ENCODE data around the gene HEMK1.

The HEMK1 gene, protein sequence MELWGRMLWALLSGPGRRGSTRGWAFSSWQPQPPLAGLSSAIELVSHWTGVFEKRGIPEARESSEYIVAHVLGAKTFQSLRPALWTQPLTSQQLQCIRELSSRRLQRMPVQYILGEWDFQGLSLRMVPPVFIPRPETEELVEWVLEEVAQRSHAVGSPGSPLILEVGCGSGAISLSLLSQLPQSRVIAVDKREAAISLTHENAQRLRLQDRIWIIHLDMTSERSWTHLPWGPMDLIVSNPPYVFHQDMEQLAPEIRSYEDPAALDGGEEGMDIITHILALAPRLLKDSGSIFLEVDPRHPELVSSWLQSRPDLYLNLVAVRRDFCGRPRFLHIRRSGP

DNA sequence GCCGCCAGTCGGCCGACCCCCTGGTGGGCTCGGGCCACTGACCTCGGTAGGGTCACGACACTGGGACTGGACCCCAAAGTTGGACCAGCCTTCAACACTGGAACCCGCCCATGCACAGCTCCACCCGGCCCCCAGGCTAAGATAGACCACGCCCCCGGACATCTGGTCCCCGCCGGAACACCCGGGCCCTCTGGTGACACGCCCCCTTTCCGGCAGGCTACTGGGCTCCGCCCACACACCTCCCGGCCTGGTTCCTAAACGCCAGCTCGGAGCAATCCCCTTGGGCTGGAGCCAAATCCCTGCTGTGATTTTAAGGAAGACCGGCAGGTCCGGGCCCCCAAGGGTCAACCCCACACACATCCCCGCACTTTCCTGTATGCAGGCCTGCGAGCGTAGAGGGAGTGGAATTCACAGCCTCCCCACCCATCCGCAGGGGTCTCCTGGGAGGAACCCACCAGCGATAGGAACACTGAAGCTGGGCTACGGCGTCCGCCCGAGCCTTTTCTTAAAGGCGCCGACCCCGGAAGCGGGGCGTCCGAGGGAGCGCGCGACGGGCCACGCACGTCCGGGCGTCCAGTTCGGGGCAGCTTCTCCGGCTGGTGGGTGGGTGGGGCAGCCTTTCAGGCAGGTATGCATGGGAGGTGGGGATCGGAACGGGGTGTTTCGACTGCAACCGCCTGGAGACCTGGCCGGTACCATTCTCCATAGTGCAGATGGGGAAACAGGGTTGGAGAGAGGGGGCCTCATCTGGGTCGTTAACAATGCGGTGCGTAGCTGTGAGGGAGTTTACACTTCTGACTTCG, at the start of gene HEMK1:
HEMK1 (plus strand) TSS at position 576 of the 803 bp plus-strand sequence. CDS start 1,583 bp downstream, outside the sequence.
- peak; percentile 93 for DNase-seq (ENCODE audit: low read depth)

DNA sequence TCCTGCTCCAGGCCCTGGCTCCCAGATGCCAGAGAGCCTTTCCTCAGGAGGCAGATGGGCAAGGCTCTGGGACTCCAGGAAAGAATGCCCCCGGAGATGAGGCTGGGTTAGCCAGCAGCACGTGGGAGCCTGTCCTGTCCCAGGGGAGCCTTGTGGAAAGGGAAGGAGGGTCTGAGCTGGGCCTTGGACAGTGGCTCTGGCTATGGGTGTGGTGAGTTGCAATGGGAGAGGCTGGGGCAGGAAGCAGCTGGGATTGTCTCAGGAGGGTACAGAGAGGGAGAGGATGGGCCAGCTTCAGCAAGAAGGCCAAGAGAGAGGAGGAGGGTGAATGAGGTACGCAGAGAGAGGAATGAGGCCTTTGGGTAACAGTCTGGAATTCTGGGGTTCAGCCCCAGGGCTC, 48.5 kb upstream of the HEMK1 start:
- DNase-seq (ENCODE audit: low read depth): no peak

DNA sequence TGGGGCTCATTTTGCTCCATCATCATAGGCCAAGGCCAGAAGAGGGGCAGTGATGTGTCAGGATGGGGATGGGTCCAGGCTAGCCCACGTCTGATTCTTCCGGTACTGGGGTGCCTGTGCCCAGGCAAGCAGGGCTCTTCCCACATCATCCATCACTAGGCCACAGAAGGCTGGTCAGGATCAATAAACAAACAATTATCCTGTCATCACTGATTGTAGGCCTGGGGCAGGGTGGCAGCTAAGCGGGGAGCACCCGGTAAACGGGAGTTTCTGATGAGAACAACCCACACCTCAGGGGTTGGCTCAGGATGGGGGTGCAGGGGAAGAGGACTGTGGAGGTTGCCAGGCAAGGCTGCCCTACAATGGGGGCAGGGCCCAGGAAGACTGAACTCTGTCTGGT, 47.8 kb upstream of the HEMK1 start:
- DNase-seq (ENCODE audit: low read depth): no peak

DNA sequence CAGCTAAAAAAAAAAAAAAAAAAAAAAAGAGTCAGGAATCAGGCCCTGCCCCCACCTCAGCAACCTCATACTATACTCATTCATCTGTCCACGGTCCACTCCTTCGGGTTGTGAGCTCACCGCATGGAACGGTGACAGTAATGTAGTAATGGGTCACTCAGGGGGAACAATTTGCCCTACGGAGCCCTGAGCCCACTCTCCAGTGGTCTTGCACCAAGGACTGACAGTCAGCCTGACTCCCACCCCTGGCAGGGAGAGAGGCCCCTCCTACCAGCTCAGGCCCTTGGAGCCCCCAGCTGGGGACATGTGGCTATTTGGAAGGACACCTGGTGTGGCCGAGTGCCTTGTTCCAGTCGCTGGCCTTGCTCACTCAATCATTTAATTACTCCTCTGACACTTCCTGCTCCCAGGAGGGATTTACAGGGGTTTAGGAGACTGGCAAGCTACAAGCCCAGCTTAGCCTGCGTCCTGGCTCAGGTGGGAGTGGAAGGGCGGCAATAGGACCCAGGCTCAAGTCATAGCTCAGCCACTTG, 46.0 kb upstream of the HEMK1 start:
- no peak for DNase-seq (ENCODE audit: low read depth)

DNA sequence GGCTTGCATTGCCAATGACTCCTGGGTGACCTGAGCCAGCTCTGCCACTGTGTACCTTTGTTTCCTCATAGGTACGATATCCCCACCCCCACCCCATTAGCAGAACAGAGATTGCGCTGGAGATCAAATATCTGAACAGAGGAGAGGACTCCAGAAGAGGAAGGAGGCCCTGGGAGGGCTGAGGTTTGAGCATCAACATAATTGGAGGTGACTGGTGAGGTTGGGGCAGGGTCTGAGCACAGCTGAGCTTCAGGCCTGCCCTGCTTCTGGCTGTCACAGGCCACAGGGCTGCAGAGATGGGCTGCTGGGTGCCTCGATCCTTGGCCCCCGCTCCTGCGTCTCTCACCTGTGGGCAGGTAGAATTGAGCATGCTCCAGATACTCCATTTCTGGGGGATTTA, 44.6 kb upstream of the HEMK1 start:
- DNase-seq (ENCODE audit: low read depth): no peak

DNA sequence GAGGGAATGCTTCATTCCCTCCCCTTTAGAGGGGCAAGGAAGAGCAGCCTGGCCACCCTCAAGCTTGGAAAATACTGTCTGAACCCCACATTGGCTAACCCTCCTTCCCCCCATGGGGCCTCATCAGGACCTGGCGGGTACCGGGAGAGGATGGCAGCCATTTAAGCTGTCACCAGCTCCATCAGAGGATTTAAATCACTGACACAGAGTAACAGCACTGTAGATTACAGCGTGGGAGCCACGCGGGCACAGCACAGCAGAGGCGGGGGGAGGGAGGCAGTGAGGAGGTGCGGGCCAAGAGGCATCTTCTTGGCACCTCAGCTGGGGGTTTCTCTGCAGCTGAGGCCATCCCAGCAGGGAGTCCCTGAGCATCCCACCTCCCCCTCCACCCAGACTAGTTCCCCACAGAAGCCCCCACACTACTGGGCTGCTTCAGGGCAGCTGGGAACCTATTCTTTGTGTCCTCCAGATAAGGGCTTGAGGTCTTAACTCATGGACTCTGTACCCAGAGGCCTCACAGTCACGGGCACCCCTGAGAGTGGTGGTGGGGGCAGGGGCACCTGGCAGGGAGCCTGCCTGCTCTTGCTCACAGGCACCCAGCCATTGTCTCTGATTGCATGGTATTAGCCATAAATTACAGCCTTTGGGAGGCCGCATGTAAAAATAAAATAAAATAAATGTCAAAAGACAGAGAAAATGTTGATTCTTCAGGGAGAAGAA, 44.0 kb upstream of the HEMK1 start:
- no peak for DNase-seq (ENCODE audit: low read depth)

DNA sequence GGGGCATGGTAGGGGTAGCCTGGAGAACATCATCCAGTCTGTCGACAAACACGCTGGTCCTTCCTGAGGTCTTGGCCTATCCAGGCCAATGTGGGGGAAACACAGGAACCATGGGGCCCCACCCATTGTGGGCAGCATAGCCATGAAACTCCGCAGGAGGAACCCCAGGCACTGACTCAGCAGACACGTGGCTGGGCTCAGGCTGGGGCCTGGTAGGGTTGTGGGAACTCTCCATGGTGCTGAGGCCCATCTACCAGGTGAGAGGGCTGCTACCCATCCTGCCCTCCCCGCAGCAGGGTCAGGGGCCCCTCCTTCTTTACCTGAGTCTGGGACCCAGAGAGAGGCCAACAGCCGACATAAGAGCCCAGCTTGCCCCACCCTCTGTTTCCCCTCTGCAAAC, 43.3 kb upstream of the HEMK1 start:
- DNase-seq (ENCODE audit: low read depth): no peak

DNA sequence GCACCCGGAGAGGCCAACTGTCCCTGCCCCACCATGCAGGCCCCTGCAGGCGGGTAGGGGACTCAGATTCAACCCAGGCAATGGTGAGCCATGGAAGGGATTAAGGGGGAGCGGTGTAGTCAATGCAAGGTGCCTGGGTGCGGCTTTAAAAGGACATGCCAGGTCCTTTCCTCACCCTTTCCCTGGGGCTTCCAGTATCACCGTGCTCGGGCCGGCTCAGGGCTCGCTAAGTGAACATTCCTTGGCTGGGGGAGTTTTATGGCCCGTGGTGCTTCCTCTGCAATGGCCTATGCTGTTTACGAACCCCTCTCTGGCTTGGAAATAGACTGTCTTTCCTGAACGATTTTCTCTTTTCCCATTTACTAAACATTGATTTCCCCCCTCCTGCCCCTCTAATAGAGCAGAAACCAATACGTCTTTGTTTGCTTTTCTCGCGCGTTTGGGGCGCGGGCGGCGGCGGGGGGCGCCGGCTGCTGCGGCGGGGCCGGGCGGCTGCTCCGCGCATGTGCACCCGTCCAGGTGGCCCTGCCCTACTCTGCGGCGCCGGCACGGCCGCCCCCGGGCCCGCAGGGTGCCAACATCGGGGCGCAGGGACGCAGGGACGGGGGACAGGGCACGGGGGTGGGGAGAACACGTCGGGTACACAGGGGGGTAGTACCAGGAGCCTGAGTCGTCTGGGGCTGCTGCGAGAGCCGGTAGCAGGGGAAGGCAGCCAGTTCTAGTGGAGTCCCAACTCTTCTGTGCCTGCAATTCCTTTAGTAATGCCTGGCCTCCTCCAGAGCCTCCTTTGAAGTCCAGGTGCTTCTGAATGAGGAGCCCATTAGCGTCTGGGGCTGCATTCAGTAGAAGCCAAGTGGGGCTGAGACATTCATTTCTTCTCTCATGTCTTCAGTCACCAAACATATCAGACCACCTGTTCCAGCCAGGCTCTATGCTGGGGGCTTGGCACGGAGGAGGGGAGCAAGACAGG, 39.0 kb upstream of the HEMK1 start:
- no peak for DNase-seq (ENCODE audit: low read depth)

DNA sequence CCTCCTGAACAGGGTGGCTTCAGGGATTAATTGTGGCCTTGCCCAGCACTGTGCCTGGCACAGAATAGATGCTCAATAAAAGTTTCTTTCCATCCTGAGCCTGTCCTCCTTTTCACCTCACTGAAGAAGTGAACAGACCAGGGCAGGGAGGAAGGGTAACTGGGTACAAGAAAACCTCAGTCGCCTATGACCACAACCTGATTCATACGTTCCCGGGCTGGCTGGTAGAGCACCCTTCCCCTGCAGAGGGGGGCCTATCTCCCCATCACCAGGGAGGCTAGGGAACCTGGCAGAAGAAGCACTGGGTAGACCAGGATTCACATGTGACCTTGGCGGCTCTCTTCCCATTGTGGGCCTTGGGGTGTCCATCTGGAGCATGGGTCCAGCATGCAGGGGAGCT, 38.1 kb upstream of the HEMK1 start:
- no peak for DNase-seq (ENCODE audit: low read depth)

DNA sequence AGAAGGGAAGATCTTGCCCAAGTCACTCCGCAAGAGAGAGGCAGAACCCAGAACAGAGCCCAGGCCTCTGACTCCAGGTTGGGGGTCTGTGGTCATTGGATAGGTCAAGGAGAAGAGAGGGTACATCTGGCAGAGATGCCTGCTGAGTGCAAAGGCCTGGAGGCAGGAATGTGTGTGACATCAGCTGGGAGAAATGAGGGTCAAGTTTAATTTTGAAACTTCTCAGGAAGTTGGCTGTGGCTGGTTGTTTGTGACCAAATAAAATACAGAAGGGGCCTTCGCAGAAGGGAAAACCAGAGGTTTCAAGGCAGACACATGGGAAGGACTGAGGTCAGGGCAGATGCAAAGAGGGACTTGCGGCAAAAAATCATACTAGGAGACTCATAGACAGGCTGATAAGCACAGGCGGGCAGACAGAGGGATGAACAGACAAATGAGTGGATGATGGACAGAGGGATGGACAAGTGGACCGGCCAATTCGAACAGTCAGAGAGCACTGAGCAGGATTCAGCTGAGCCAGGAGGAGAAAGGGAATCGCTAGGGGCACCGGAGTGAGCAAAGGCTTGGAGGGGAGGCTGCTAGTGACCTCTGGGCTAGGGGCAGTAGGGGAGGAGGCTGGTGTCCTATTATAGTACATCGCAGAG, 37.1 kb upstream of the HEMK1 start:
- DNase-seq (ENCODE audit: low read depth): no peak

DNA sequence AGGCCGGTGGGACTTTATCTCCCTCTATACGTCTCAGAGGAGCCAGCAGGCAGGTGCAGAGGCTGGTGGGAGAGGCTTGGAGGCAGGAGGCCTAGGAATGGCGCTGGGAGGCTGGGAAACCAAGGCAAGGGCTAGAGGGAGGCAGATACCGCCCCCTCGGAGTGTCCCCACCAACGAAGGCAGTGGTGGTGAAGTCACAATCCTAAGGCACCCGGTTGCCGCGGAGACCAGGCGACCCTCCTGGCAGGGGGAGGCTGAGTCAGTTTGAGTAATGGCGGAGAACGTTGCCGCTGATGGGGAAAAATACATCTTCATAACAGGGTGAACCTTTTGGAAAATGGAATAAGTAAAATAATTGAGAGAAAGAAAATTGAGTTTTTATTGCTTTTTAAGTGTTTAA, 36.0 kb upstream of the HEMK1 start:
- no peak for DNase-seq (ENCODE audit: low read depth)

DNA sequence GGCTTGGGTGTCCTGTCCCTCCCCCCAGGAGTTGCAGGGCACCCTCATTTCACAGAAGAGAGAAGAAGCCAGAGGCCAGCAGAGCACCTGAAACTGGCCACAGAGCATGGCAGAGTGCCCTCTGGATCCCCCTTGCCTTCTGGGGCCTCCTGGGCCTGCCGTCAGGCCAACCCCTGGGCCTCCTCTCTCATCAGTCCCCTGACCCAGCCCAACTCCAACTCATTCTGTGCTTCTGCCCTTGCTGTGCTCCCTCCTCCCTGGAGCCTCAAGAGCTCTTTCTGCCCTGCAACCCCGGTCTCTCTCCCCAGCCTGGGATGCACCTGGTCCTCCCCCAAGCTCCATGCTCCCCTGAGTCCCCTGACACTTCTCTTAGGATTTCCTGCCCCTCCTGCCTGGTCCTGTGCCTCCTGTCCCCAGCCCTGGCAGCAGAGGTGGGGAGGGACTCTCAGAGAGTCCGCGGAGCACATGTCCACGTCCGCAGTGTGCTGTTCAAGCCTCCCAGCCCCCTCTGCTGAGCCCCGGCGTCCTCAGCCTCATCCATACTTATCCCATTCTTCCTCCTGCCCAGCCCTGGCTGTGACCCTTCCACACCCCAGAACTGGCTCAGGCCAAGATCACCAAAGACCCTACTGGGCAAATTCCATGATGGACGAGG, 35.4 kb upstream of the HEMK1 start:
- DNase-seq (ENCODE audit: low read depth): no peak

DNA sequence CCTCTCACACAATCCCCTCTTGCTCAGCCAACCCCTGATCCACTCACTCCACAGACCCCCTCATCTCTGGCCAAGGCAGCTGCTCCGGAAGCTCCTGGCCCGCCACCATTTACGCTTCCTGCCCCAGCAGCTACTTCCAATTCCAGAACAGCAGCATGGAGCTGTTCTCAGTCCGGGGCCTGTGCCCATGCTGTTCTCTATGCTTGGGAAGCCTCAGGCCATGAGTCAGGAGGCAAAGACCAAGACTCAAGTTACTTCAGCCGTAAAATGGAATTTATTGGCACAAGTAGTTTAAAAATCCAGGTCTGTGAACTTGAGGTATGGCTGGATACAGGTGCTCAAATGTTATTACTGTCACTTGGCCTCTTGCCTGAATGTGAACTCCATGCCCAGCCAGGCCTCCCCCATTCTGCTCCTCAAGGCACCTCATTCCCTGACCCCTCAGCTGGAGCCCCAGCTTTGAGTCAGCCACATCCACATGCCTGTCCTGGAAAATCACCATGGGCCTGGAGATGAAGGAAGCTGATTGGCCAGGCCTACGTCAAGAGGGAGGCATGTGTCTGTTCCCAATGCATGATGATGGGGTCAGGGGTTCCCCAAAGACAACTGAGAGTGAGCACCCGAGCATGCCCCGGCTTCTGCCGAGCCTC, 34.5 kb upstream of the HEMK1 start:
- DNase-seq (ENCODE audit: low read depth): no peak

DNA sequence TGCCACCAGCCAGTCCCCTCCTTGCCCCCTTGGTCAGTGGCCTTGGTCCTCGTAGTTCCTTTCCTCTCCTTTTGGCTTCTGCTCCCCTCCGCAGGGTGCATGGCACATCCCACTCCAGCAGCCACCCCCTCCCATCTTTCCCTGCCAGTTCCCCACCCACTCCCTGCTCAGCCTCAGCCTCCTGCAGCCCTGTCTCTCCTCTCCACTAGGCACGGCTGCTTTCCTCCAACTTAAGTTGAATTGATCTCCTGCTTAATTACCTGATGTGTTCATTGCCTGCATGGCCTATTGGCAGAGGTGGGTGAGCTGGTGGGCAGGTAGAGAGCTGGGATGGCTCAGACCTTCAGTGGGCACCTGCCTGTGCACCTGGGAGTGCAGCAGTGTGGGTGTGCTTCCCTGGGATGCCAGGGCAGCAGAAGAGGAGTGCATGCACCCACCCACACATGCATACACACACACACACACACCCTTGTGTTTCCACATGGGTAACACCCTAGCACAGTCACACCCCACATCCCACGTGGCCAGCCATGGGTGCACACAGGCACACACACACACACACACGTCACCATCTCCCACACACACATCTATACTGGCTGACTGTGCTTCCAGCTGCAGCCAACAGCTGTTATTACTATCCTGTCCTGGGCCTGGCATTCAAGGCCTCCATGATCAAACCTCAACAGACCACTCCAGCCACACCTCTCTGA, 32.7 kb upstream of the HEMK1 start:
- DNase-seq (ENCODE audit: low read depth): no peak

DNA sequence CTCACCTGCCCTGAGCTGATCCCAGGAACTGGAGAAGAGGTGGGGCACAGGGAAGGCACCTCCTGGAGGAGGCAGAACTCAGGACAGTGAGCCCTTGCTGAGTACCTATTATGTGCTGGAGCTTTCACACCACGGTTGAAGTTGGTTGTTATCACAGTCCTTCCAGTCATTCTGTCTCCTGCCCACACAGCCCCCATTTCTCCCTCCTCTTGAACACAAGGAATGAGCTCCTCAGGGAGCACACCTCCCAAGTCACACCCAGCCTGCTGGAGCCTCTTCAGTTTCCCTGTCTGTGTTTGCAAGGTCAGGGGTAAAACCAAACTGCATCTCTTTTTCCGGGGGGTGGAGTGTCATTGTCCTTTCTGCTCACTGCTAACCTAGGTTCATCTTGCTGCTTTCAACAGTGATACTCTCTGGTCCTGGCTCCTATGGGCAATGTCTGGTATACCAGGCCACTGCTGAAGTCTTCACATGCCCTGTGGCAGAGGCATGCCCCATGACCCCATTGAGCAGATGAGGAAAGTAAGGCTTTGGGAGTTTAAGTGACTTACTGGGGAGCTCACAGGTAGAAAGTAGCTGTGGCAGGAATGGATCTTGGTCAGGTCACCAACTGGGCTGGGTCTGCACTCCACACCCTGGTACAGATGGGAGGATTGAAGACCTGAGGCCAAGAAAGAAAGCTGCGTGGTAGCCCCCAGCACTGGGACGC, 31.7 kb upstream of the HEMK1 start:
- no peak for DNase-seq (ENCODE audit: low read depth)

DNA sequence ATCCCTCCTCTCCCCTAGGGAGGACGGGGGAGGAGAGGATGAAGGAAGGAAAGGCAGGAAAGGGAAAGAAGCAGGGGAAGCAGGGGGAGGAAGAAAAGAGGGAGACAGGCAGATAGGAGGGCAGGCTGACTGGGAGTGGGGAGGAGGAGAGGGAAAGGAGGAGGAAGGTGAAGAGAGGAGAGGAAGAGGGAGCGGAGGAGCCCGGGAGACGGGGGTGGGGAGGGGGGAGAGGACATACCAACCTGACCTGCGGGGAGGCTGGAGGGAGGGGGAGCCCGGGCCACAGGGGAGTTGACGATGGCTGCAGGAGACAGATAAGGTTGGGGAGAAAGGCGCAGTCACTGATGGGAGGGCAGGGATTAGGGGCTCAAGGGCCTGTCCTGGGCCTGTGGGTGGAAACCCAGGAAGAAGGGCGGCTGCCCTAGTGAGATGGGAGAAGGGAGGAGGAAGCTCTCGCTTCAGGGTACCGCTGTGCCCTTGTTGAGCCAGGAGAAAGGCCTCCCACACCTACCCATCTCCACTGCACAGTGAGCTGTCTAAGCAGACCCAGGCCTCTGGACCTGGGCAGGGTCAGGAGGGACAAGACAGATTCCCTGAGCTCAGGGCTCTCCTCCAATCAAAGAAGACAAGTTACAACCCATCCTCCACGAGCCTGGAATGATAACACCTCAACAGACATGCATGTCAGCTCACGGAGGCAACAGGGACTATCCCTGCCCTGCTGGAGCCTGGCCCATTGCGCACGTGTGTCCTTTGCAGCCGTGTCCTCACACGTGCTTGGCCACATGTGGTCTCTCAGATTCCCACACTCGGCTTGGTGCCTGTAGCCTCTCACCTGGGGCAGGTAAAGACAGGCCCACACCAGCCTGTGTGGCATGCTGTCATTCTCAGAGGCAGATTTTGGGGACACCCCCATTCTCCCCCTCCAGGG, 29.7 kb upstream of the HEMK1 start:
- no peak for DNase-seq (ENCODE audit: low read depth)
